Measurements from ENCODE around the gene DHX32.

DHX32 gene

GRCh38 chr10:125801574-125801973 is 79.5 kb downstream of the DHX32 start:
- DNase-seq = no peak

- DNase-seq = no peak
Observed at GRCh38 chr10:125799451-125800182, 81.5 kb downstream of the DHX32 start.

GRCh38 chr10:125797994-125798662 is 83.0 kb downstream of the DHX32 start:
- no peak for DNase-seq

- no peak for DNase-seq
Observed at GRCh38 chr10:125797424-125797823, 83.7 kb downstream of the DHX32 start.

- no peak for DNase-seq
Observed at GRCh38 chr10:125795637-125796190, 85.4 kb downstream of the DHX32 start.

- DNase-seq = no peak
Observed at GRCh38 chr10:125795128-125795527, 86.0 kb downstream of the DHX32 start.

- DNase-seq = no peak
Observed at GRCh38 chr10:125792342-125793300, 88.5 kb downstream of the DHX32 start.

GRCh38 chr10:125788156-125789034 is 92.7 kb downstream of the DHX32 start:
- no peak for DNase-seq
